ENCODE data around the gene APOBEC4.

APOBEC4 gene

GRCh38 chr1:183600634-183601033 lies 52.5 kb downstream of the APOBEC4 start:
- H3K27ac ChIP-seq, result no peak overlapping the region
- no peak for TF ChIP-seq CTCF (conservative IDR thresholded peaks at IDR 0.05)
- no peak for TF ChIP-seq ZFX (IDR thresholded peaks at IDR 0.05)

GRCh38 chr1:183600136-183600535 lies 53.0 kb downstream of the APOBEC4 start:
- TF ChIP-seq CTCF (conservative IDR thresholded peaks at IDR 0.05) (no peak), ZFX (IDR thresholded peaks at IDR 0.05) (no peak)
- H3K27ac ChIP-seq, result no peak overlapping the region

- H3K27ac ChIP-seq, result no peak overlapping the region
- no peak for TF ChIP-seq CTCF (conservative IDR thresholded peaks at IDR 0.05)
- no peak for TF ChIP-seq ZFX (IDR thresholded peaks at IDR 0.05)
Measured at GRCh38 chr1:183598386-183598785, 54.7 kb downstream of the APOBEC4 start.

GRCh38 chr1:183597656-183598347 lies 55.3 kb downstream of the APOBEC4 start:
- H3K27ac ChIP-seq, result no peak overlapping the region
- no peak for TF ChIP-seq CTCF (conservative IDR thresholded peaks at IDR 0.05)
- no peak for TF ChIP-seq ZFX (IDR thresholded peaks at IDR 0.05)

- H3K27ac ChIP-seq, result no peak overlapping the region
- TF ChIP-seq ZFX (IDR thresholded peaks at IDR 0.05), result no peak
- no peak for TF ChIP-seq CTCF (conservative IDR thresholded peaks at IDR 0.05)
Measured at GRCh38 chr1:183596500-183596899, 56.6 kb downstream of the APOBEC4 start.

All from C4-2B (cell line).